22Rv1 (cell line): ENCODE measurements around the gene ZNF766.

Experiments
- CTCF ChIP-seq: fragments of 450-650 bp; IDR thresholded peaks from 2 replicates; pipeline ENCODE4 v1.5.1; 2017; ENCODE audit warnings: mild to moderate bottlenecking
- ZFX ChIP-seq: fragments of 450-650 bp; IDR thresholded peaks from 2 replicates; pipeline ENCODE4 v1.6.1; 2017; ENCODE audit warnings: antibody characterized with exemption, borderline replicate concordance

GRCh38 chr19:52331757-52332156 lies 62.4 kb downstream of the ZNF766 start:
- no peak for TF ChIP-seq CTCF
- TF ChIP-seq ZFX, result no peak
